Muscle of back (tissue), 11 donors: ENCODE measurements around the gene ENHO. TPM values are rescaled to one million over a fixed set of nuclear protein-coding genes. Genes with fewer than 3 reads are reported as not detected.
"Not testable (repeated sequence)": the region's sequence is repeated elsewhere in the genome, so short reads cannot be mapped to it uniquely, and the experiment has no call there.

Experiments used
- DNase-seq, 3 donors: peaks; one replicate each; pipeline versions ENCODE4 v3.0.0 to v3.0.0-alpha.2; 2013
- polyA plus RNA-seq, 10 donors: library from polyadenylated mRNA; unstranded; fragments of 120-200 nt; gene quantifications; one replicate each; pipeline ENCODE4 v1.2.1, GENCODE V29; 2013; ENCODE audit not compliant: insufficient read length in 10 of 10

ENHO gene
- polyA plus RNA-seq, 10 donors, result 2.5 to 5.2 (median 3.4) TPM

GRCh38 chr9:34536685-34537084, 13.9 kb upstream of the ENHO start:
- no peak for DNase-seq

- not testable (repeated sequence) for DNase-seq
Observed at GRCh38 chr9:34532041-34532440, 9.3 kb upstream of the ENHO start.

- DNase-seq, result no peak
Observed at GRCh38 chr9:34526026-34526425, 3.2 kb upstream of the ENHO start.

GRCh38 chr9:34524349-34524748, 1.6 kb upstream of the ENHO start:
- DNase-seq, result no peak

- DNase-seq, result peak in 1 of 3 donors; percentile 22
Observed at GRCh38 chr9:34522091-34522887, 501 bp downstream of the ENHO start.

- DNase-seq, result no peak
Observed at GRCh38 chr9:34521406-34522045, 1.3 kb downstream of the ENHO start.

- DNase-seq, result no peak
Observed at GRCh38 chr9:34520505-34521385, 2.0 kb downstream of the ENHO start.

- DNase-seq, result no peak
Observed at GRCh38 chr9:34520096-34520495, 2.7 kb downstream of the ENHO start.

- DNase-seq, result no peak
Observed at GRCh38 chr9:34519321-34520020, 3.3 kb downstream of the ENHO start.

- no peak for DNase-seq
Observed at GRCh38 chr9:34518896-34519295, 3.9 kb downstream of the ENHO start.

- DNase-seq, result peak; percentile 39 to 84 (median 44)
Observed at GRCh38 chr9:34518110-34518616, 4.6 kb downstream of the ENHO start.

- no peak for DNase-seq
Observed at GRCh38 chr9:34517185-34517584, 5.6 kb downstream of the ENHO start.

GRCh38 chr9:34515959-34516358, 6.8 kb downstream of the ENHO start:
- no peak for DNase-seq

- DNase-seq, result no peak
Observed at GRCh38 chr9:34514816-34515215, 8.0 kb downstream of the ENHO start.

GRCh38 chr9:34514401-34514800, 8.4 kb downstream of the ENHO start:
- no peak for DNase-seq

GRCh38 chr9:34513567-34514214, 9.1 kb downstream of the ENHO start:
- DNase-seq, result peak in 1 of 3 donors; percentile 51

- DNase-seq, result peak in 2 of 3 donors; percentile 31 to 66
Observed at GRCh38 chr9:34512131-34513078, 10.4 kb downstream of the ENHO start.

GRCh38 chr9:34510497-34511468, 12.0 kb downstream of the ENHO start:
- peak in 1 of 3 donors; percentile 71 for DNase-seq
